Transverse colon (tissue), 4 donors: ENCODE results near the gene KRTAP4-3.

ENCODE experiments used
- CTCF ChIP-seq, 5 experiments: fragments of 200-600 bp in 3 of 5; fragments of 450-650 bp in 2 of 5; sonication (generic) in 3 of 5; IDR thresholded peaks; 1 replicate in 2 of 5; 2 replicates in 3 of 5; pipeline ENCODE4 v1.5.1; 2016 to 2017; ENCODE audit warnings: antibody characterized with exemption in 5 of 5, inconsistent platforms in 3 of 5, mild to moderate bottlenecking in 2 of 5, moderate library complexity in 1 of 5
- POLR2A ChIP-seq: fragments of 450-650 bp; IDR thresholded peaks from one replicate; pipeline ENCODE4 v1.6.1; 2016; ENCODE audit warnings: antibody characterized with exemption, mild to moderate bottlenecking, moderate library complexity
- POLR2AphosphoS5 ChIP-seq, 3 donors: sonication (generic); formaldehyde crosslinking; IDR thresholded peaks; one replicate each; pipeline ENCODE4 v1.6.1; 2016; ENCODE audit warnings: antibody characterized with exemption in 3 of 3

- no peak for TF ChIP-seq CTCF (IDR thresholded peaks at IDR 0.05)
- no peak for TF ChIP-seq POLR2A
- TF ChIP-seq POLR2AphosphoS5 (IDR thresholded peaks at IDR 0.05) = no peak
Observed at GRCh38 chr17:41167561-41167960, 460 bp downstream of the KRTAP4-3 start.
